Endothelial cell (in vitro differentiated cells): ENCODE data around the gene TTC13. TPM values are rescaled to one million over a fixed set of nuclear protein-coding genes. Genes with fewer than 3 reads are reported as not detected.
A peak's percentile ranks its signal among the peaks of the same experiment; 100 is the strongest.

Source experiments
- DNase-seq: peaks from one replicate; pipeline ENCODE4 v3.0.0; 2021; ENCODE audit warnings: low spot score
- H3K27ac Mint-ChIP-seq: one replicate; pipeline ENCODE4 v1.8.0; 2021; ENCODE audit warnings: mixed read lengths, inconsistent platforms; ENCODE audit not compliant: unreplicated experiment
- H3K27me3 Mint-ChIP-seq: one replicate; pipeline ENCODE4 v1.8.0; 2021; ENCODE audit warnings: mild to moderate bottlenecking, moderate library complexity, mixed read lengths, inconsistent platforms; ENCODE audit not compliant: unreplicated experiment
- H3K36me3 Mint-ChIP-seq: one replicate; pipeline ENCODE4 v1.8.0; 2021; ENCODE audit warnings: mild to moderate bottlenecking, low read depth, mixed read lengths, inconsistent platforms; ENCODE audit not compliant: unreplicated experiment
- H3K4me1 Mint-ChIP-seq: one replicate; pipeline ENCODE4 v1.8.0; 2021; ENCODE audit warnings: mild to moderate bottlenecking, mixed read lengths, inconsistent platforms; ENCODE audit not compliant: unreplicated experiment
- H3K4me3 Mint-ChIP-seq: one replicate; pipeline ENCODE4 v1.8.0; 2021; ENCODE audit warnings: mild to moderate bottlenecking, mixed read lengths, inconsistent platforms; ENCODE audit not compliant: unreplicated experiment
- H3K9me3 Mint-ChIP-seq: one replicate; pipeline ENCODE4 v1.8.0; 2021; ENCODE audit warnings: mixed read lengths, inconsistent platforms; ENCODE audit not compliant: unreplicated experiment
- long read RNA-seq: library from polyadenylated mRNA; unstranded; transcript quantifications from one replicate; pipeline ENCODE4 v2.0.0, GENCODE V29; 2020; ENCODE audit not compliant: unreplicated experiment
- total RNA-seq: library from RNA; stranded (reverse); fragmentation: NEBNext Ultra II Directional; extraction: Animal tissue kit (Norgen Biotek cat#: 25700); gene quantifications from one replicate; pipeline ENCODE4 v1.2.1, GENCODE V29; 2021; ENCODE audit not compliant: unreplicated experiment
- TF ChIP-seq, protein P1 (sequence below): fragments of 200-600 bp; sonication (generic); IDR thresholded peaks from one replicate; pipeline ENCODE4 v1.5.0; 2021; ENCODE audit warnings: antibody characterized with exemption; ENCODE audit not compliant: unreplicated experiment

The TTC13 gene, protein sequence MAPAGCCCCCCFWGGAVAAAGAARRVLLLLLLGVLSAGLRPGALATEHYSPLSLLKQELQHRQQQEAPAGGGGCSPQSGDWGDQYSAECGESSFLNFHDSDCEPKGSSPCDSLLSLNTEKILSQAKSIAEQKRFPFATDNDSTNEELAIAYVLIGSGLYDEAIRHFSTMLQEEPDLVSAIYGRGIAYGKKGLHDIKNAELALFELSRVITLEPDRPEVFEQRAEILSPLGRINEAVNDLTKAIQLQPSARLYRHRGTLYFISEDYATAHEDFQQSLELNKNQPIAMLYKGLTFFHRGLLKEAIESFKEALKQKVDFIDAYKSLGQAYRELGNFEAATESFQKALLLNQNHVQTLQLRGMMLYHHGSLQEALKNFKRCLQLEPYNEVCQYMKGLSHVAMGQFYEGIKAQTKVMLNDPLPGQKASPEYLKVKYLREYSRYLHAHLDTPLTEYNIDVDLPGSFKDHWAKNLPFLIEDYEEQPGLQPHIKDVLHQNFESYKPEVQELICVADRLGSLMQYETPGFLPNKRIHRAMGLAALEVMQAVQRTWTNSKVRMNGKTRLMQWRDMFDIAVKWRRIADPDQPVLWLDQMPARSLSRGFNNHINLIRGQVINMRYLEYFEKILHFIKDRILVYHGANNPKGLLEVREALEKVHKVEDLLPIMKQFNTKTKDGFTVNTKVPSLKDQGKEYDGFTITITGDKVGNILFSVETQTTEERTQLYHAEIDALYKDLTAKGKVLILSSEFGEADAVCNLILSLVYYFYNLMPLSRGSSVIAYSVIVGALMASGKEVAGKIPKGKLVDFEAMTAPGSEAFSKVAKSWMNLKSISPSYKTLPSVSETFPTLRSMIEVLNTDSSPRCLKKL
- 62.5 TPM for total RNA-seq
- long read RNA-seq, partial matches to known transcripts, result 4 of 13 reads
- long read RNA-seq, other reads (novel, unspliced or antisense), result 7 of 13 reads

- H3K4me3 Mint-ChIP-seq, result peak within 1 kb of the TSS; percentile 98
- DNase-seq, result peak; percentile 96
- peaks cover 42% of the 10 kb centered on the region for H3K4me1 Mint-ChIP-seq
- H3K9me3 Mint-ChIP-seq, result no peaks in the 10 kb centered on the region
- peaks cover 8% of the 10 kb centered on the region for H3K36me3 Mint-ChIP-seq
- TF ChIP-seq, protein P1, sequence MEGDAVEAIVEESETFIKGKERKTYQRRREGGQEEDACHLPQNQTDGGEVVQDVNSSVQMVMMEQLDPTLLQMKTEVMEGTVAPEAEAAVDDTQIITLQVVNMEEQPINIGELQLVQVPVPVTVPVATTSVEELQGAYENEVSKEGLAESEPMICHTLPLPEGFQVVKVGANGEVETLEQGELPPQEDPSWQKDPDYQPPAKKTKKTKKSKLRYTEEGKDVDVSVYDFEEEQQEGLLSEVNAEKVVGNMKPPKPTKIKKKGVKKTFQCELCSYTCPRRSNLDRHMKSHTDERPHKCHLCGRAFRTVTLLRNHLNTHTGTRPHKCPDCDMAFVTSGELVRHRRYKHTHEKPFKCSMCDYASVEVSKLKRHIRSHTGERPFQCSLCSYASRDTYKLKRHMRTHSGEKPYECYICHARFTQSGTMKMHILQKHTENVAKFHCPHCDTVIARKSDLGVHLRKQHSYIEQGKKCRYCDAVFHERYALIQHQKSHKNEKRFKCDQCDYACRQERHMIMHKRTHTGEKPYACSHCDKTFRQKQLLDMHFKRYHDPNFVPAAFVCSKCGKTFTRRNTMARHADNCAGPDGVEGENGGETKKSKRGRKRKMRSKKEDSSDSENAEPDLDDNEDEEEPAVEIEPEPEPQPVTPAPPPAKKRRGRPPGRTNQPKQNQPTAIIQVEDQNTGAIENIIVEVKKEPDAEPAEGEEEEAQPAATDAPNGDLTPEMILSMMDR, result no peak
- peaks cover 6% of the 10 kb centered on the region for H3K27me3 Mint-ChIP-seq
- H3K27ac Mint-ChIP-seq, result peak within 1 kb of the TSS; percentile 97
These were observed at the start of gene TTC13, which contains the start of gene ARV1 for GRCh38 chr1:230978491-230979388. Gene TTC13, minus strand, starts transcription at chr1:230978861. Its CDS starts 31 bp downstream, at chr1:230978830. Gene ARV1, plus strand, starts transcription at chr1:230979094. Its CDS starts 12 bp downstream, at chr1:230979106.

DNA sequence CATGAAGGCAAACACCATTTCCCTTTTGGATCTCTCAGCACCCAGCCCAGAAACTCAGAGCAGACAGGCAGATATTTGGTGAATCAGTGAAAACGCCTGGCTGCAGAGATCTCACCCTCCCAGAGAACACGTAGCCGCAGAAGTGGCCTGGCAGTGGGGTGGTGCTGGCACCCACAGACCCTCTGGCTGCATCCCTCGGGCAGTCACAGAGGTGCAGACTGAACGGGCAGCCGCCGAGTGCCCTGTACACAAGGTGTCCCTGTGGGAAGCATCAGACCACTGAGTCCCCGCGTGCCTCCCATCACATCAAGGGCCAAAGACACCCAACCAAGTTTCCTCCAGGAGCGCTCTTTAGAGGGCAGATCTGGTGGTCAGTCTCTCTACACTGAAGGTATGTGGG, 49.3 kb upstream of the TTC13 start:
- Mint-ChIP-seq H3K9me3 (no peaks in the 10 kb centered on the region), H3K27me3 (peaks cover 12% of the 10 kb centered on the region), H3K4me1 (peaks cover 64% of the 10 kb centered on the region), H3K27ac (peak overlapping the region; percentile 90), H3K36me3 (peaks cover 14% of the 10 kb centered on the region), H3K4me3 (peak overlapping the region; percentile 76)
- TF ChIP-seq, protein P1, result no peak
- no peak for DNase-seq

- H3K4me1 Mint-ChIP-seq, result peaks cover 62% of the 10 kb centered on the region
These were observed 48.7 kb upstream of the TTC13 start for GRCh38 chr1:231027136-231027925.

GRCh38 chr1:231026576-231026975, 47.9 kb upstream of the TTC13 start:
- Mint-ChIP-seq H3K4me1 (peaks cover 68% of the 10 kb centered on the region), H3K9me3 (no peaks in the 10 kb centered on the region), H3K27me3 (peaks cover 13% of the 10 kb centered on the region), H3K36me3 (peaks cover 28% of the 10 kb centered on the region), H3K4me3 (peak overlapping the region; percentile 10), H3K27ac (peak overlapping the region; percentile 49)
- no peak for DNase-seq
- TF ChIP-seq, protein P1, result no peak

More at GRCh38 chr1:231027136-231027925, 48.7 kb upstream of the TTC13 start:
- no peak for DNase-seq
- Mint-ChIP-seq H3K9me3 (no peaks in the 10 kb centered on the region), H3K36me3 (peaks cover 20% of the 10 kb centered on the region), H3K27me3 (peaks cover 13% of the 10 kb centered on the region), H3K4me3 (peak overlapping the region; percentile 76), H3K27ac (peak overlapping the region; percentile 90)
- TF ChIP-seq, protein P1, result no peak
